HCT116 (cell line): Measurements from ENCODE around the gene CEMIP2. TPM values are rescaled to one million over a fixed set of nuclear protein-coding genes. Genes with fewer than 3 reads are reported as not detected.

Experiments
- ATAC-seq: fragments of 200-7000 bp; cut with Tn5 transposase; 2 replicates; pipeline ENCODE4 v1.9.1; 2020; ENCODE audit warnings: mild to moderate bottlenecking, moderate library complexity
- Bru-seq: library from RNA; stranded (reverse); fragments of 400-500 nt; gene quantifications from one replicate; lab custom pipeline; 2021; lab: Mats Ljungman, UMichigan
- BruChase-seq, 2 experiments: library from RNA; stranded (reverse); fragments of 400-500 nt; gene quantifications; one replicate each; lab custom pipeline; 2021; lab: Mats Ljungman, UMichigan
- BruUV-seq: library from RNA; stranded (reverse); fragments of 400-500 nt; replicated peaks from 2 replicates; lab custom pipeline; 2021; lab: Mats Ljungman, UMichigan
- CTCF ChIA-PET: fragments of 300-600 bp; sonication (Branson Sonifier 250); formaldehyde crosslinking; loops from one replicate; lab custom pipeline; 2021; ENCODE audit warnings: antibody characterized with exemption; lab: Charles Lee
- POLR2A ChIA-PET: fragments of 300-600, 350-600 bp; sonication (Branson Sonifier 250); formaldehyde crosslinking; loops from one replicate; lab custom pipeline; 2021; ENCODE audit warnings: antibody characterized with exemption; lab: Charles Lee
- RAD21 ChIA-PET, 2 experiments: fragments of 300-600 bp; sonication (Branson Sonifier 250); formaldehyde crosslinking; loops; one replicate each; lab custom pipeline; 2023; ENCODE audit warnings: low total read pairs in 2 of 2; ENCODE audit not compliant: uncharacterized antibody in 2 of 2, unreplicated experiment in 2 of 2, low non-redundant PET in 1 of 2; lab: Charles Lee
- DNase-seq: peaks from one replicate; pipeline ENCODE4 v3.0.0-alpha.2; 2010; ENCODE audit warnings: low read depth, low spot score
- H2AFZ ChIP-seq: fragments of 200-600 bp; shearing (Covaris generic), sonication (generic); 2 replicates; pipeline ENCODE4 v1.6.1; 2017; ENCODE audit warnings: low read depth, mixed run types, mixed read lengths, antibody characterized with exemption, low read length; ENCODE audit not compliant: poor library complexity, severe bottlenecking
- H3K27ac ChIP-seq: 2 replicates; pipeline ENCODE4 v1.5.1; 2012; ENCODE audit warnings: low read depth, low read length
- H3K27me3 ChIP-seq: fragments of 200-600 bp; sonication (generic); 2 replicates; pipeline ENCODE4 v1.6.1; 2016; ENCODE audit warnings: mixed run types, low read length, mixed read lengths; ENCODE audit not compliant: insufficient read depth
- H3K36me3 ChIP-seq, 2 experiments: fragments of 200-500 bp in 1 of 2; fragments of 200-600 bp in 1 of 2; sonication (Bioruptor generic) in 1 of 2; sonication (generic) in 1 of 2; 2 replicates each; pipeline versions ENCODE4 v1.5.1 to v1.6.1; 2014 to 2016; ENCODE audit warnings: low read length in 2 of 2, inconsistent platforms in 1 of 2, mixed read lengths in 1 of 2, mixed run types in 1 of 2; ENCODE audit not compliant: insufficient read depth in 2 of 2, control insufficient read depth in 1 of 2
- H3K4me1 ChIP-seq, 2 experiments: fragments of 200-600 bp in 1 of 2; sonication (generic) in 1 of 2; 2 replicates each; pipeline versions ENCODE4 v1.5.1 to v1.6.1; 2012 to 2017; ENCODE audit warnings: low read length in 2 of 2, inconsistent platforms in 1 of 2, mild to moderate bottlenecking in 1 of 2, mixed read lengths in 1 of 2, mixed run types in 1 of 2, moderate library complexity in 1 of 2; ENCODE audit not compliant: insufficient read depth in 2 of 2, control insufficient read depth in 1 of 2
- H3K4me2 ChIP-seq: fragments of 200-600 bp; sonication (generic); 2 replicates; pipeline ENCODE4 v1.6.1; 2017; ENCODE audit warnings: mixed run types, low read length, mixed read lengths
- H3K4me3 ChIP-seq, 2 experiments: fragments of 200-600 bp in 1 of 2; sonication (generic) in 1 of 2; replicated peaks in 1 of 2; 2 replicates each; pipeline ENCODE4 v1.5.1; 2011 to 2016; ENCODE audit warnings: low read length in 2 of 2, control low read depth in 1 of 2, low read depth in 1 of 2, mild to moderate bottlenecking in 1 of 2, mixed read lengths in 1 of 2, mixed run types in 1 of 2
- H3K79me2 ChIP-seq: fragments of 200-600 bp; sonication (generic); 2 replicates; pipeline ENCODE4 v1.6.1; 2017; ENCODE audit warnings: mild to moderate bottlenecking, mixed run types, low read length, moderate library complexity, mixed read lengths; ENCODE audit not compliant: insufficient read depth
- H3K9ac ChIP-seq: fragments of 200-600 bp; sonication (generic); 2 replicates; pipeline ENCODE4 v1.6.1; 2016; ENCODE audit warnings: low read length, mixed read lengths
- H3K9me2 ChIP-seq: fragments of 200-600 bp; sonication (generic), shearing (Covaris generic); 2 replicates; pipeline ENCODE4 v1.6.1; 2017; ENCODE audit warnings: mixed run types, mild to moderate bottlenecking, moderate library complexity; ENCODE audit not compliant: insufficient read depth
- H3K9me3 ChIP-seq, 2 experiments: fragments of 200-500 bp in 1 of 2; fragments of 200-600 bp in 1 of 2; sonication (Bioruptor generic) in 1 of 2; sonication (generic) in 1 of 2; 2 replicates each; pipeline ENCODE4 v1.6.1; 2014 to 2017; ENCODE audit warnings: low read length in 2 of 2, mixed read lengths in 2 of 2, inconsistent platforms in 1 of 2, low read depth in 1 of 2, mild to moderate bottlenecking in 1 of 2, mixed run types in 1 of 2, moderate library complexity in 1 of 2; ENCODE audit not compliant: control insufficient read depth in 1 of 2, insufficient read depth in 1 of 2
- H4K20me1 ChIP-seq: fragments of 200-600 bp; sonication (generic), shearing (Covaris generic); 2 replicates; pipeline ENCODE4 v1.6.1; 2017; ENCODE audit warnings: mixed run types, mild to moderate bottlenecking, moderate library complexity; ENCODE audit not compliant: insufficient read depth
- ATF3 ChIP-seq: IDR thresholded peaks from 2 replicates; pipeline ENCODE4 v1.6.1; 2012
- CTCF ChIP-seq, 3 experiments: fragments of 200-600 bp in 1 of 3; sonication (generic) in 1 of 3; IDR thresholded peaks in 2 of 3; conservative IDR thresholded peaks in 1 of 3; 2 replicates each; pipeline ENCODE4 v1.5.1; 2012 to 2017; ENCODE audit warnings: low read depth in 2 of 3, low read length in 2 of 3, antibody characterized with exemption in 1 of 3, borderline replicate concordance in 1 of 3, control low read depth in 1 of 3, mild to moderate bottlenecking in 1 of 3, mixed read lengths in 1 of 3, mixed run types in 1 of 3, moderate library complexity in 1 of 3; ENCODE audit not compliant: insufficient read depth in 1 of 3
- EGR1 ChIP-seq: IDR thresholded peaks from 2 replicates; pipeline ENCODE4 v1.6.1; 2012; ENCODE audit warnings: low read depth
- ELF1 ChIP-seq: IDR thresholded peaks from 2 replicates; pipeline ENCODE4 v1.6.1; 2012; ENCODE audit warnings: low read depth, borderline replicate concordance
- EZH2 ChIP-seq: fragments of 200-600 bp; sonication (generic); IDR thresholded peaks from 2 replicates; pipeline ENCODE4 v1.6.1; 2017; ENCODE audit warnings: antibody characterized with exemption, mixed run types
- POLR2A ChIP-seq: IDR thresholded peaks from 2 replicates; pipeline ENCODE4 v1.7.0; 2011; ENCODE audit warnings: borderline replicate concordance; ENCODE audit not compliant: insufficient read depth, insufficient read length; ENCODE audit errors: extremely low read depth
- POLR2AphosphoS5 ChIP-seq: IDR thresholded peaks from 2 replicates; pipeline ENCODE4 v1.6.1; 2011; ENCODE audit warnings: mild to moderate bottlenecking, low read depth, low read length, moderate library complexity
- RAD21 ChIP-seq: IDR thresholded peaks from 2 replicates; pipeline ENCODE4 v1.6.1; 2012; ENCODE audit warnings: low read depth, mild to moderate bottlenecking
- SIN3A ChIP-seq: IDR thresholded peaks from 2 replicates; pipeline ENCODE4 v1.6.1; 2012; ENCODE audit warnings: low read depth
- ZFX ChIP-seq: fragments of 450-650 bp; IDR thresholded peaks from 2 replicates; pipeline ENCODE4 v1.6.1; 2017
- intact Hi-C: fragments of 100-400 bp; cut with micrococcal nuclease; formaldehyde crosslinking; loops from 2 replicates; pipeline ENCODE4 v1.10.0; 2022
- long read RNA-seq: library from polyadenylated mRNA; unstranded; transcript quantifications from one replicate; pipeline ENCODE4 v2.0.0, GENCODE V29; 2021; ENCODE audit not compliant: unreplicated experiment
- polyA plus RNA-seq: library from polyadenylated mRNA; unstranded; fragments of >200 nt; gene quantifications from 2 replicates; pipeline ENCODE4 v1.2.1, GENCODE V29; 2012; ENCODE audit warnings: missing spikeins
- total RNA-seq: library from RNA; stranded (reverse); gene quantifications from one replicate; pipeline ENCODE4 v1.2.1, GENCODE V29; 2021; ENCODE audit not compliant: unreplicated experiment

CEMIP2 gene
- total RNA-seq: 14.3 TPM
- polyA plus RNA-seq: 8.5 and 10.6 TPM in 2 replicates
- Bru-seq, nascent RNA: percentile 74 among the genes with signal in this experiment
- percentile 65 among the genes with signal in this experiment for BruChase-seq, experiment 1, labeled RNA remaining after a 6-hour chase
- BruChase-seq, experiment 2, labeled RNA remaining after a 2-hour chase: percentile 72 among the genes with signal in this experiment
- long read RNA-seq, full-length matches to known transcripts: 2 of 5 reads
- long read RNA-seq, partial matches to known transcripts: 1 of 5 reads
- long read RNA-seq, other reads (novel, unspliced or antisense): 2 of 5 reads

GRCh38 chr9:71768388-71769174 lies at the start of gene CEMIP2:
Gene CEMIP2, minus strand, starts transcription at chr9:71768513. Its CDS starts 18,140 bp downstream, at chr9:71750373.
- Histone ChIP-seq H3K27ac (peak within 1 kb of the TSS; percentile 79), H3K9ac (peak within 1 kb of the TSS; percentile 67)
- TF ChIP-seq SIN3A (peak; percentile 12; the same call in 1 of the 2 replicates), EZH2 (no peak), EGR1 (peak; percentile 85), POLR2A (peak; percentile 42), CTCF (IDR thresholded peaks at IDR 0.05 in 2 of 3, conservative IDR thresholded peaks at IDR 0.05 in 1 of 3; ENCODE audit: borderline replicate concordance in 1 of 3, insufficient read depth in 1 of 3, low read depth in 2 of 3, low read length in 2 of 3) (peak in 2 of 3 experiments; percentile 29 to 43; a peak in 4 of 6 replicates), ELF1 (no peak), RAD21 (peak; percentile 68), POLR2AphosphoS5 (peak; percentile 85), ATF3 (no peak), ZFX (peak; percentile 45; the same call in 1 of the 2 replicates)
- TF ChIP-seq, all 23 proteins: peak for 7
- intact Hi-C loops: loop anchor here (1.0 to 5.0 kb wide), 3 partner anchors 140 to 481 kb away; no protein-coding TSS in a partner anchor
- peak within 1 kb of the TSS; percentile 81 for H2AFZ ChIP-seq
- ChIA-PET RAD21 (no interaction called here), CTCF (interaction anchor here (1.0 to 1.7 kb wide), 7 partner anchors 10 to 519 kb away, joined by 3 to 8 read pairs (median 6); no protein-coding TSS in a partner anchor), POLR2A (interaction anchor here (1.4 to 1.6 kb wide), 2 partner anchors 11 to 122 kb away, joined by 4 read pairs; no protein-coding TSS in a partner anchor)
- no peaks in the 10 kb centered on the region for H3K27me3 ChIP-seq
- no TSS peak for BruUV-seq
- ATAC-seq (peak; percentile 82), DNase-seq (peak; percentile 62)
- no peaks in the 10 kb centered on the region for H3K9me2 ChIP-seq
- H3K4me2 ChIP-seq: peak within 1 kb of the TSS; percentile 99
- H3K4me1 ChIP-seq: peaks cover 21 to 46% of the 10 kb centered on the region in 2 experiments
- no peaks in the 10 kb centered on the region for H4K20me1 ChIP-seq
- H3K4me3 ChIP-seq: peak within 1 kb of the TSS; percentile 76 to 82
- H3K79me2 ChIP-seq: peaks cover 21% of the 10 kb centered on the region
- H3K9me3 ChIP-seq: no peaks in the 10 kb centered on the region
- no peaks in the 10 kb centered on the region for H3K36me3 ChIP-seq
